Colon (tissue), 2 donors: ENCODE measurements around the gene FGFR3.

Experiments used
- FAIRE-seq: peaks from 2 replicates; lab custom pipeline; 2012; peaks lifted over from hg19 to GRCh38; lab: Jason Lieb, UNC
- donor health status: control.
- donor health status: control.

The FGFR3 gene

DNA sequence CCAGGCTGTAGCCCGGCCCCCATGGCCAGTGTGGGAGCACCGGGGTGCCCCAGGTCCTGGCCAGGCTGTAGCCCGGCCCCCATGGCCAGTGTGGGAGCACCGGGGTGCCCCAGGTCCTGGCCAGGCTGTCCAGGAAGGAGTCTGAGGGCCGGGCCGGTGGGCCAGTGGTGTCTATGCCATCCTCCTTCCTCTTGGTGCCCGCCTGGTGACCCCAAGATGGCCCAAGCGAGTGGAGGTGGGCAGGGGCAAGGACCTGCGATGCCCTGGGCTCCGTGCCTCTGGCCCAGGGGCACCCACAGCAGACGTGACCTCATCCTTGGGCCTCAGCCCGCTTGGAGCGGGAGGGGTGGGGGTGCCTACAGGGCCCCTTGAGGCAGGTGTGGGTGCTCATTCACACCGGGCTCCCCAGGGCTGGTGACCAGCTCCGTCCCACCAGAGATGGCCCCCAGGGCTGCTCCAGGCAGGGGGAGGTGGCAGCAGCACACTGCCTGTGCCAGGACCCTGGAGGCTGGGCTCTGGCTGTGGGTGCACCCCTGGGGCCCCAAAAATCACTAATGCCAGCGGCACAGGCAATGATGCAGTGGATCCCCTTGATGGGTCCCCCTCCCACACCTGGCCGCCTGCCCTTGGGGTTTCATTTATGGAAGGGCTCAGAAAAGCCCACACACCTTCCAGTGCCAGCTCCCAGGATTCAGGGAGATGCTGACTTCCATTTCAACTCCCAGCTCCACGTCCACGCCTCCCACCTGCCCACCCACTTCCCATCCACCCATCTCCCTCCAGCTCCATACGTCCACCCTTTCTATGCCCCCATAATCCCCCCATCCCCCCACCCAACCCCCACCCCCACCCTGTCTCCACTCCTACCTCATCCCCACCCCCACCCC, 36.0 kb upstream of the FGFR3 start:
- FAIRE-seq = no peak

GRCh38 chr4:1757836-1758235, 35.3 kb upstream of the FGFR3 start:
- FAIRE-seq = no peak

DNA sequence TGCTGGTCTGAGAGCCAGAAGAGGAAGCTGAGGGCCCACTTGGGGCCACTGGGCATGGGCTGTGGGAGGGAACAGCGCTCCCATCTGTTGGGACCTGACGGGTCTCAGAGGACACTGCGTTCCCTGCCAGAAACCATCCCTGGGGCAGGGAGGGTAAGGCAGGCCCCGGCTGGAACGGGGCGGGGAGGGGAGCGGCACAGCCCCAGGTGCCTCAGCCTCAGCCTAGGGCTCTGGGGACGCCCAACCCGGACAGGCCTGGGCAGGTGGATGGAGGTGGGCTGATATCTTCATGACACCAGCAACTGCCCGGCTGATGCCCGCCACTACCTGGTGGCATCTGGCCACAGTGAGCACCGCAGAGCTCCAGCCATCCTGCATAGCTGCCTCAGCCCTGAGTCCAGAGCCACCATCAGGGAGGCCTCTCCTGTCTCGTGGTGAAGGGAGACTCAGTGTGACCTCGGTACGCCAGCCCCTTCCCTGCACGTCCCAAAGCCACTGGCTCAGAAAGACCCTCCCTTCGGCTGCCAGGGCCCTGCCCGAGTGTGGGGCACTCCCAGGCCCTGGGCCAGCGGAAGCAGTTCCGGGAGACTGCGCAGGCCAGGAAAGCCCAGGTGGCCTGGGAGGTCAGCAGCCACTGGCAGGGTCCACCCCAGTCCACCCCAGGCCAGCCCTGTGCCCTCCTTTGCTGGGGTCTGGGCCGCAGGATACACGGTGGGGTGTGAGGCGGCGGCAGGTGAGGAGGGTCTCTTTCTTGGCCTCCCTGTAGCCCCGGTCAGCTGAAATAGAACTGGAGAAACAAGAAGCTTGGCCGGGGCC, 34.6 kb upstream of the FGFR3 start:
- no peak for FAIRE-seq

DNA sequence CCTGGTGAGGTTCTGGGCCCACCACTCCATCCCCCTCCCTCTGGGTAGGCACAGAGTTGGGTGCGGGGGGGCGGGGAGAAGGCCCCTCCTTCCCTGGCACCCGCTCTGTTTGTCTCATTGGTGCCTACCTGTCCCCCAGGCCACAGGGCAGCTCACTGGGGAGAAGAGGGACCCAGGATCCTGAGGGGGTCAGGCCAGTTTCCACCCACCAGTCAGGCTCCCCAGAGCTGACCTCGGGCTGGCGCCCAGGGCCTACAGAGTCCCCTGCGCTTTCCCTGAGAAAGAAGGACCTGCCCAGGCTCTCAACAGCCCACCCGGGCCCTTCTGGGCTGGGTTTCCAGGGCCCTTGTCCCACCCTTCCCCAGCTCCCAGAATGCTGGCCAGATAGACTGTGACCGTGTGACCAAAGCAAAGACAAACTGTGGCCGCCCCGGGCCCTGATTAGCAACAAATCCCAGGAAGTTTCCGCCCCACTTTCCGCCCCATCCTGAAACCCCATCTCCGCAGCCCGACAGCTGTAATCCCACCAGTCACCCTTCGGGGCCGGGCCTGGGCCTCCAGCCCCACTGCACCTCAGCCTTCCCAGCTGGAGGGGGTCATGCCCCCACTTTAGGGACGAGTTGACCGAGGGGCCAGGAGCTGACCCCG, 33.8 kb upstream of the FGFR3 start:
- no peak for FAIRE-seq

GRCh38 chr4:1759818-1760223, 33.3 kb upstream of the FGFR3 start:
- no peak for FAIRE-seq

DNA sequence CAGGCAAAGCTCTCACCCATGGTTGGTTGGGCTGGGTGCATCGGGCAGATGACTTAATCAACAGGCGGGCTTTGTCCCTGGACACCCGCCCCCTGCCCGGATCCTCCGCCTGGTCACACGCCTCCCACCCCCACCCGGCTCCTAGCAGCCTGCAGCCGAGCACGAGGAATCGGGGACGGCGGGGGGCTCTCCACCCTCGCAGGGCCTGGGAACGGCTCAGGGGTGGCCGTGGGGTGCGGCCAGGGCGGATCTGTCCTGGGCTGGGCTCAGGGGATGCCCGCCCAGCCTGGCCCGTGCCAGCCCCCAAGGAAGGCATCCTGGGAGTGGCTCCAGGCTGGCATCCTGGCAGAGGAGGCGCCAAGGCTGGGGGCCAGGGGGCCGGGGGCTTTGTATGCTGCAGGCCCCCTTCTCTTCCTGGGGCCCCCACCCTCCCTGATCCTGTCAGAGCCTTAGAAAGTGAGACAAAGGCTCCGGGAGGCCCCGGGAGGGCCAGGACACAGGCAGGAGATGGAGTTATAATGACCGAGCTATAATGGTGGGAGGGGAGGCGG, 32.5 kb upstream of the FGFR3 start:
- no peak for FAIRE-seq

- FAIRE-seq = no peak
These were observed 31.9 kb upstream of the FGFR3 start for GRCh38 chr4:1761130-1761689.

DNA sequence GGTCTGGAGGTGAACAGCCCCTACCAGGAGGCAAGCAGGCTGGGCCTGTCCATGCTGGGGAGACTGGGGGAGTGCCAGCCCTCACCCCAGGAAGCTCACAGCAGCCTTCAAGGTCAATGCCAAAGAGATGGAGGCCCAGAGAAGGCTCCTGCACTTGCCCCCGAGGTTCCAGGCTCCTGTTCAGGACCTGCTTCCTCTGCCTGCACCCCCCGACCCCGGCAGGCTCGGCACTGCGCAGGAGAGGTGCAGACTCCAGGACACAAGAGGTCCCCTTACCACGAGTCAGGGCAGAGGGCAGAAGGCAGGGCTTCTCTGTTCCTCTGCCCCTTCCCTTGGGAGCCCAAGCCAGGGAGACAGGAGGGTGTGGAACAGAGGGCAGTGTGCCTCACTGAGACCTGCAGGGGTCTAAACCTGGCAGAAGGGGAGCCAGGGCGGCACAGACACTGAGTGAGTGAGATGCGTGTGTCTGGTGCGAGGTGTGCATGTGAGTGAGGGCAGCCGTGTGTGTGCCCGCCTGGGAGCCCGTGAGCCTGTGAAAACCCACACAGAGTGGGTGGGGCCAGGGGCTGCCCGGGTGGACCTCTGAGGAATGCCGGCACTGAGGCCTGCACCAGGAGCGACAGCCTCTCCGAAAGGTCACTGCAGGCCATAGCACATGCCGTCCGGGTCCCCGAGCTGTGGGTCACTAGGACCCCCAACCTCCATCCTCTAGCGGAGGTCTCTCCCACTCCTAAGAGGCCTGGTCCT, 30.7 kb upstream of the FGFR3 start:
- no peak for FAIRE-seq

DNA sequence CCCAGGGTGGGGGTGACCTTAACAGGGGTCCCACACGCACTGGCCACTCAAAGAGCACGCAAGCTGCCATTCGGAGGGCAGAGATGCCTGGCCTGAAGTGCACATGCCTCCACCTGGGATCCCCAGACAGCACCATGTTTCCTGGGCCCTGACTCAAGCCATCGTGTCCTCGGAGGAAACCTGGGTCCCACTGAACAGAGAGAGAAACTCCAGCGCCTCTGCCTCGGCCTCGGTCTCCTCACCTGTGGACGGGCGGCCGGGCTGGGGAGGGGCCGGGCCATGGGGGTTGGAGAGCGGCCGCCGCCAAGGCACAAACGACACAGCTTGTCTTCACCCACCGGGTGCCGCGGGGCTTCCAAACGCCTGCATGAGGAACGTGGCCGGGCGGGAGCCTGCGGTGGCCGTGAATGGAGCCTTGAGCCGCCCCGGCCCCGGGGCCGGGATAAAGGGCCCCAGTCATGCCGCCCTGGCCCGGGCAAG, 30.0 kb upstream of the FGFR3 start:
- FAIRE-seq = no peak

DNA sequence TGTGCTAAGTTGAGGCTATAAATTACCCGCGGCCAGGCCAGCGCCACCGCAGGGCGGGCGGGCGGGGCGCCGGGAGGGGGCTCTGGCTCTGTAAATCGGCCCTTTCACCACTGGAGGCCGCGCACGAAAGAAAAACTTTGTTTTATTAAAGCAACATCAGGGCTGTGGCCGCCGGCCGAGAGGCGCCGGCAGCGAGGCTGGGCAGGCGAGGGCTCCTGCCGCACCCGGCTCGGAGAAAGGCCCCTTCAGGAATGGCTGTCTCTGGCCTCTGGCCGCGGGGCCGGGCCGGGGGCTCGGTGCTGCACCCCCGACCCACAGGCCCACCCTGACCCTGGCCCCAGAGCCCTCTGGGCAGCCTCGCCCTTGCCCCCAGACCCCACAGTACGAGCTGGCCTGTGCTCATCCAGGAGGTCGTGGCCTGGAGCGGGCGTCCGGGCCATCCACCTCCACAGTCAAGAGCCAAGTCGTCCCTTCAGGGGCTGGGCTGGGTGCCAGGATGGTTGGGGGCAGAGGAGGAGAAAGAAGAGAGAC, 29.5 kb upstream of the FGFR3 start:
- FAIRE-seq = no peak

GRCh38 chr4:1764670-1765069, 28.4 kb upstream of the FGFR3 start:
- FAIRE-seq = no peak

- FAIRE-seq = no peak
These were observed 27.6 kb upstream of the FGFR3 start for GRCh38 chr4:1765409-1766072.

DNA sequence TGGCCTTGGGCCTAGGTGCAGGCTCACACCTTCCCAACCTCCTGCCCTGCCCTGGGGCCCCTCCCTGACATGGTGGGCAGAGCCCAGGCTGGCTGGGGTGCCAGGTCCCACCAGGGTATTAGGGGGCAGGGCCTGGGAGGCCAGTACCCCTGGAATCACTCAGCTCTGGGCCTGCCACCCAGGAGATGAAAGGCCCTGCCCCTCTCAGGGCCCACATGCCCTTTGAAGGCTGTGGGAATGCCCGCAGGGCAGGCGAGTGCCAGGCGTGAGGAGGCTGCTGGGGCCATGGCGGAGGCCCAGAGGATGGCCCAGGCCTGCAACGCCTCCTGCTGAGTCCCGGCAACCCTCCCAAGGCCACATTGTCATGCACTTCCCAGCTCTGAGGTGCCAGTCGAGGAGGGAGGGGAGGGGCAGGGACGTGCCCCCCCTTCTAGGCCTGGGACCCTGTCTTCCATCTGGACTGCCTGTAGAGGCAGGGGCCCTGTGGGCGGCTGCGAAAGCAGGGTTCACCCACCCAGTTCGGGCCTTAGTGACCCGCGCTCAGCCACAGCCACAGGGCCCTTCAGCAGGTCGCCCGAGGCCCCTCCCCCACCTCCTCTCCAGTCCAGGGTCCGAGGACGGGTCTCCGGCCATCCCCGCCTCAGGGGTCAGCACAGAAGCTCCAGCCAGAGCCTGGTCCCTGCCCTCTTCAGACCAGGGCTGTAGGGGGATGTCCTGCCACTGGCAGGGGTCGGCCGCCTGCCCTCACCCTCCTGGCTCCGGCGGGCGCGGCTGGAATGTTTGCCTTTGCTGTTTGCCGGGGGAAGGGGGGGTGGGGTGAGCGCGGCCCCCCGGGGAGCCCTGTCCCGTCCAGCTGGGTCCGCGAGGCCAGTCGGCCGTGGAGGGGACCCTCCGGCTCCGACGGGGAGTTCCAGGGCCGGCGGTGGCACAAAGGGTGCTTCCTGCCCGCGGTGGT, 26.7 kb upstream of the FGFR3 start:
- FAIRE-seq = no peak

DNA sequence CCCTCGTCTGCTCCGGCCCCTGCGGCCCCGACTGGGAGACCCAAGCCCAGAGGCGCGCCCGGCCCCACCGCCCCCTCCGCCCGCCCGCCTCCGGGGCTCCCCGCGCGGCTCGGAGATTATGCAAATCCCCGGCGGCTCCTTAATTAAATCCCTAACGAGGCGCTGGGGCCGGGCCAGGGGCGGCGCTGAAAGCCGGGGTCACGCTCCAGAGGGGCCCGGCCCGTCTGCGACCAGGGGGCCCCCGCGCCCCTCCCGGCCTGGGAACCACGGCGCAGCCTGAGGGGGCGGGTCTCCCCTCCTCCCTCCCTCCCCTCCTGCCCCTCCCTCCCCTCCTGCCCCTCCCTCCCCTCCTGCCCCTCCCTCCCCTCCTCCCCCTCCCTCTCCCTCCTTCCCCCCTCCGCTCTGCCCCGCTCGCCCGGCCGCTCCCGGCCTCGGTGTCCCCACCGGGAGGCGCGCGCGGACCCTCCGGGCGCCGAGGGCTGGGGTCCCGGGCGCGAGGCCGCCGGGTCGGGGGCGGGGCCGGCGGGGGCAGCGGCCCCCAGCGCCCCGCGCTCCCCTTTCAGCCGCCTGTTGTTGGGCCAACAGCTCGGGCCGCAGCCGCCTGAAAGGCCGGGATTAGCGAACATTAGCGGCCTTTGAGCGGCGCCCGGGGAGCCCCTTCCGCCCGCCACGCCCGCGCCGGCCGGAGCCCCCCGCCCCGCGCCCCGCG, 25.9 kb upstream of the FGFR3 start:
- FAIRE-seq = no peak

DNA sequence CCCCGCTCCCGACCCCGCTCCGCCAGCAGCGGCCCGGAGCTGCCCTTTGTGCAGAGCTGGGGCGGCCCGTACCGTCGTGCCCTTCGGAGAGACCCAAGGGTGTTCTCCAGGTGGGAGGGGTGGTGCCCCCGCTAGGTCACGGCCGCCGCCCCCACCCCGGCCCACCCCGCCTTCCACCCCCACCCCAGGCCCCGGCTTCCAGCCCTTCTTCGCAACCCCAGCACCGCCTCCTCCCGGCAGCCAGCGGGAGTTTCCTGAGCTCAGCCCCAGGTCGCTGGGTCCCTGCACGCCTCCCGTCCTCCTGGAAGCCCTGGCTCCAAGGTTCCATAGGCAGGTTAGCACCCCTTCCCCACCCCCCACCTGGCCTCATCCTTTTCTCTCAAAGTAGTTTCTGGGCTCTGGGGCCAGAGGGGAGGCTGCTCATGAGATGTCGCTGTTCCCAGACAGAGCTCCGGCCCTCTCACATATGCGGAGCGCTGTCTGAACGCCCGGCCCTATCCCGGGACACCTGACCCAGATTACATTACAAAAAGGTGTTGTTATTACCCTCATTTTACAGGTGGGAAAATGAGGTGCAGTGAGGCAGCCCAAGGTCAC, 25.2 kb upstream of the FGFR3 start:
- no peak for FAIRE-seq

- no peak for FAIRE-seq
These were observed 24.6 kb upstream of the FGFR3 start for GRCh38 chr4:1768367-1769034.

DNA sequence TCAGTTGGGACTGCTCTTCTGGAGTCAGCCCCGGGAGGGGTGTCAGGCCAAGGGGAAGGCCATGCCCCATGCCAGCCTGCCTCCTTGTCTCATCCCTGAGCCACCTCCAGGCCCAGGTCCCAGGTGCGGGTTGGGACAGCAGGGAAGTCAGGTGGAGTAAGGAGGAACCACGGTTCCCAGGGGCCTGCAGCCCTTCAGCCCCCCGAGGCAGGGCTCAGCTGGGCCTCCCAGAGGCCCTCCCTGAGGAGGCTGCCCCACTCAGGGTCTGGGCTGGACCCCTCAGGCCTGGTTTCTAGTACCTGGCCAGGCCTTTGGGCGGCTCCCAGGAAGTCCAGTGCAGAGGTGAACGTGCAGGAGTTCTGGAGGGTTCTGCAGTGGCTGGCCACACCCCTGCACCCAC, 23.4 kb upstream of the FGFR3 start:
- no peak for FAIRE-seq

GRCh38 chr4:1770245-1770644, 22.8 kb upstream of the FGFR3 start:
- FAIRE-seq = no peak
